ENCODE data around the gene PNLIP.

- TF ChIP-seq, protein P1, sequence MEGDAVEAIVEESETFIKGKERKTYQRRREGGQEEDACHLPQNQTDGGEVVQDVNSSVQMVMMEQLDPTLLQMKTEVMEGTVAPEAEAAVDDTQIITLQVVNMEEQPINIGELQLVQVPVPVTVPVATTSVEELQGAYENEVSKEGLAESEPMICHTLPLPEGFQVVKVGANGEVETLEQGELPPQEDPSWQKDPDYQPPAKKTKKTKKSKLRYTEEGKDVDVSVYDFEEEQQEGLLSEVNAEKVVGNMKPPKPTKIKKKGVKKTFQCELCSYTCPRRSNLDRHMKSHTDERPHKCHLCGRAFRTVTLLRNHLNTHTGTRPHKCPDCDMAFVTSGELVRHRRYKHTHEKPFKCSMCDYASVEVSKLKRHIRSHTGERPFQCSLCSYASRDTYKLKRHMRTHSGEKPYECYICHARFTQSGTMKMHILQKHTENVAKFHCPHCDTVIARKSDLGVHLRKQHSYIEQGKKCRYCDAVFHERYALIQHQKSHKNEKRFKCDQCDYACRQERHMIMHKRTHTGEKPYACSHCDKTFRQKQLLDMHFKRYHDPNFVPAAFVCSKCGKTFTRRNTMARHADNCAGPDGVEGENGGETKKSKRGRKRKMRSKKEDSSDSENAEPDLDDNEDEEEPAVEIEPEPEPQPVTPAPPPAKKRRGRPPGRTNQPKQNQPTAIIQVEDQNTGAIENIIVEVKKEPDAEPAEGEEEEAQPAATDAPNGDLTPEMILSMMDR (conservative IDR thresholded peaks at IDR 0.05), result no peak
- TF ChIP-seq ZFX (IDR thresholded peaks at IDR 0.05), result no peak
Observed at GRCh38 chr10:116594525-116595035, 48.8 kb downstream of the PNLIP start.

Measured in C4-2B (cell line).